ENCODE results near the gene SGTB. TPM values are rescaled to one million over a fixed set of nuclear protein-coding genes. Genes with fewer than 3 reads are reported as not detected.
A peak's percentile ranks its signal among the peaks of the same experiment; 100 is the strongest.

The SGTB gene
- total and polyA plus RNA-seq, 2 donors (not counting 1 experiment from before 2014, with no cell fraction given) = 1.8 to 5.5 TPM

DNA sequence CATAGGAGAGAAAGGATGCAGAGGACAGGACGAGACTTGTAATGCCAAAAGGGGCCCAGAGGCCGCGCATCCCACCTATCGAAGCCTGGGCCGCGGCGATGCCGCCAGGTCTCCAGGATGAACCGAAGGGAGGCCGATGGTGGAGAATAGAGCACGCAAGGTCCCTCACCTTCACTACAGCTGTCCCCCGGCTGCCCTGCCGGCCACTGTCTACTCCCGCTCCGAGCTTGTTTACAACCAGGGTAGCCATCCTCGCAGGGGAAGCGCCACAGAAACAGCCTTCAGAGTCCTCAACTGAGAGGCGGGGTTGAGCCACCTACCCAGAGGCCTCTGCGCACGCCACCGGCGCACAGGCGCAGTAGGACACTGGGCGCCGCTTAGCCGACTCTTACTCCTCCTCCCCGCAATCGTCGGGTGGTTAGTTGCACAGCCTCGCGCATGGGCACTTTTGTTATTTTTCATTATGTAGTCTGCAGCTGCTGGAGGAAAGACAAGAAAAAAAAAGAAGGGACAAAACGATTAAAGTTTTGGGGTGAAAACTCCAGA lies 97.8 kb downstream of the SGTB start, which contains the start of gene TRIM23:
Gene TRIM23, minus strand, starts transcription at position 309 of the 546 bp plus-strand sequence. Its CDS starts 59 bp downstream, at position 250.
- Histone ChIP-seq H3K27me3 (replicated peaks in 1 of 4; ENCODE audit: control extremely low read depth in 1 of 4, control insufficient read depth in 3 of 4, insufficient read depth in 4 of 4, low read length in 3 of 4) (no peaks in the 10 kb centered on the region), H3K4me1 (ENCODE audit: control insufficient read depth in 2 of 2, insufficient read depth in 2 of 2, low read length in 2 of 2) (peaks cover 16 to 21% of the 10 kb centered on the region in 2 donors), H3K9ac (ENCODE audit: low read length) (peak within 1 kb of the TSS; percentile 92), H3K79me2 (ENCODE audit: control insufficient read depth, insufficient read depth, low read length) (peaks cover 80% of the 10 kb centered on the region), H2AFZ (ENCODE audit: insufficient read depth, low read depth, low read length, poor library complexity, severe bottlenecking) (peak within 1 kb of the TSS; percentile 96), H3K36me3 (replicated peaks in 1 of 2; ENCODE audit: control extremely low read depth in 1 of 2, control insufficient read depth in 1 of 2, extremely low read depth in 1 of 2, insufficient read depth in 2 of 2, low read length in 1 of 2) (no peaks in the 10 kb centered on the region), H3K9me3 (ENCODE audit: control extremely low read depth in 1 of 3, control insufficient read depth in 2 of 3, insufficient read depth in 1 of 3, low read length in 2 of 3) (no peaks in the 10 kb centered on the region), H3K4me2 (replicated peaks; ENCODE audit: low read depth, low read length, poor library complexity, severe bottlenecking) (peak within 1 kb of the TSS; percentile 78), H3K27ac (ENCODE audit: low read length in 2 of 2) (peak within 1 kb of the TSS; percentile 73 to 84), H3K4me3 (ENCODE audit: control extremely low read depth in 1 of 5, extremely low read depth in 1 of 5, insufficient read depth in 1 of 5, low read depth in 2 of 5, low read length in 4 of 5) (peak within 1 kb of the TSS; percentile 88 to 99 (median 88)), H4K20me1 (ENCODE audit: control insufficient read depth, insufficient read depth, low read length, poor library complexity, severe bottlenecking) (peaks cover 4% of the 10 kb centered on the region)
- ChIA-PET CTCF (interaction anchor here (1.4 kb wide), 1 partner anchor 61 kb away, joined by 7 read pairs; the partner anchor contains the start of genes CENPK and PPWD1), POLR2A (interaction anchor here (0.8 to 1.1 kb wide), 3 partner anchors 61 to 520 kb away, joined by 3 to 9 read pairs (median 8); partner anchors contain the start of genes CENPK, ERBIN, PPWD1 and SREK1)
- Mint-ChIP-seq H3K4me3 (peak within 1 kb of the TSS; percentile 99), H3K4me1 (peaks cover 41% of the 10 kb centered on the region), H3K9me3 (ENCODE audit: insufficient read depth) (no peaks in the 10 kb centered on the region), H3K27me3 (no peaks in the 10 kb centered on the region), H3K27ac (peak within 1 kb of the TSS; percentile 98)
- DNase-seq (no peak), ATAC-seq (ENCODE audit: low read depth) (peak; percentile 93)
- intact Hi-C loops (cut with micrococcal nuclease) = loop anchor here (1.0 to 5.0 kb wide), 6 partner anchors 61 to 856 kb away; partner anchors contain the start of genes ADAMTS6, CENPK, CWC27 and ERBIN
- WGBS (ENCODE audit: insufficient coverage) = under 1% methylated on average over 29 of the region's 32 CpGs
- TF ChIP-seq, protein P1, sequence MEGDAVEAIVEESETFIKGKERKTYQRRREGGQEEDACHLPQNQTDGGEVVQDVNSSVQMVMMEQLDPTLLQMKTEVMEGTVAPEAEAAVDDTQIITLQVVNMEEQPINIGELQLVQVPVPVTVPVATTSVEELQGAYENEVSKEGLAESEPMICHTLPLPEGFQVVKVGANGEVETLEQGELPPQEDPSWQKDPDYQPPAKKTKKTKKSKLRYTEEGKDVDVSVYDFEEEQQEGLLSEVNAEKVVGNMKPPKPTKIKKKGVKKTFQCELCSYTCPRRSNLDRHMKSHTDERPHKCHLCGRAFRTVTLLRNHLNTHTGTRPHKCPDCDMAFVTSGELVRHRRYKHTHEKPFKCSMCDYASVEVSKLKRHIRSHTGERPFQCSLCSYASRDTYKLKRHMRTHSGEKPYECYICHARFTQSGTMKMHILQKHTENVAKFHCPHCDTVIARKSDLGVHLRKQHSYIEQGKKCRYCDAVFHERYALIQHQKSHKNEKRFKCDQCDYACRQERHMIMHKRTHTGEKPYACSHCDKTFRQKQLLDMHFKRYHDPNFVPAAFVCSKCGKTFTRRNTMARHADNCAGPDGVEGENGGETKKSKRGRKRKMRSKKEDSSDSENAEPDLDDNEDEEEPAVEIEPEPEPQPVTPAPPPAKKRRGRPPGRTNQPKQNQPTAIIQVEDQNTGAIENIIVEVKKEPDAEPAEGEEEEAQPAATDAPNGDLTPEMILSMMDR (IDR thresholded peaks at IDR 0.05) = peak; percentile 32
- TF ChIP-seq EZH2 (IDR thresholded peaks at IDR 0.05; ENCODE audit: borderline replicate concordance, insufficient read depth, low read depth, low read length, poor library complexity, severe bottlenecking) = no peak

DNA sequence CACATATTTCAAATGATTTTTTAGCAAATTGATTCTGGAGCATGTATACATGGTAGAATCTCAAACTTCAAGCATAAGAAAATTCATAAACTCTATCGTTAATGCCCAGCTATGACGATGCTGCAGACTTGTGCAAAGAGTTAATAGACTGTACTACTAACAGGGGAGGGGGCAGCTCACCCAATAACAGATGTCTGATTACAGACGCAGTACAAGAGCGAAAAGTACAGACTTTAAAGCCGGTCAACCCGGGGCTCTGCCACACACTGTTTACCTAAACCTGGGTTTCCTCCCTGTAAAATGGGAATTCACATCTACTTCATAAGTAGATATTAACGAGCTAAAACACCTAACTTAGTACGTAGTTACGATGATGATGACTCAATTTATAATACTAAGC lies 98.4 kb downstream of the SGTB start:
- CTCF ChIA-PET = interaction anchor here (1.4 kb wide), 1 partner anchor 61 kb away, joined by 7 read pairs; the partner anchor contains the start of genes CENPK and PPWD1
- WGBS (ENCODE audit: insufficient coverage) = 17% methylated on average over 4 of the region's 9 CpGs
- intact Hi-C loops (cut with micrococcal nuclease) = loop anchor here (5.0 kb wide), 1 partner anchor 141 kb away; the partner anchor contains the start of gene ADAMTS6

More for the DNA sequence above, 98.4 kb downstream of the SGTB start:
- Mint-ChIP-seq H3K4me3 (peak overlapping the region; percentile 99), H3K9me3 (ENCODE audit: insufficient read depth) (no peaks in the 10 kb centered on the region), H3K4me1 (peaks cover 41% of the 10 kb centered on the region), H3K27ac (peak overlapping the region; percentile 98), H3K27me3 (no peaks in the 10 kb centered on the region)
- H3K4me3 ChIP-seq (ENCODE audit: control extremely low read depth in 1 of 5, extremely low read depth in 1 of 5, insufficient read depth in 1 of 5, low read depth in 2 of 5, low read length in 4 of 5) = peak overlapping the region; percentile 88 to 99 (median 88)
- H3K27ac ChIP-seq (ENCODE audit: low read length in 2 of 2) = peak overlapping the region; percentile 73 to 84
- no peak for DNase-seq
- no peaks in the 10 kb centered on the region for H3K36me3 ChIP-seq (replicated peaks in 1 of 2; ENCODE audit: control extremely low read depth in 1 of 2, control insufficient read depth in 1 of 2, extremely low read depth in 1 of 2, insufficient read depth in 2 of 2, low read length in 1 of 2)
- no peak for ATAC-seq (ENCODE audit: low read depth)
- H4K20me1 ChIP-seq (ENCODE audit: control insufficient read depth, insufficient read depth, low read length, poor library complexity, severe bottlenecking) = peaks cover 6% of the 10 kb centered on the region
- H3K4me2 ChIP-seq (replicated peaks; ENCODE audit: low read depth, low read length, poor library complexity, severe bottlenecking) = peak overlapping the region; percentile 78
- H2AFZ ChIP-seq (ENCODE audit: insufficient read depth, low read depth, low read length, poor library complexity, severe bottlenecking) = peak overlapping the region; percentile 96
- H3K27me3 ChIP-seq (replicated peaks in 1 of 4; ENCODE audit: control extremely low read depth in 1 of 4, control insufficient read depth in 3 of 4, insufficient read depth in 4 of 4, low read length in 3 of 4) = no peaks in the 10 kb centered on the region
- POLR2A ChIA-PET = interaction anchor here (1.0 to 1.1 kb wide), 2 partner anchors 61 to 302 kb away, joined by 3 to 9 read pairs; partner anchors contain the start of genes CENPK, ERBIN and PPWD1
- H3K9ac ChIP-seq (ENCODE audit: low read length) = peak overlapping the region; percentile 92
- TF ChIP-seq, protein P1 (IDR thresholded peaks at IDR 0.05) = no peak
- TF ChIP-seq EZH2 (IDR thresholded peaks at IDR 0.05; ENCODE audit: borderline replicate concordance, insufficient read depth, low read depth, low read length, poor library complexity, severe bottlenecking) = no peak
- H3K79me2 ChIP-seq (ENCODE audit: control insufficient read depth, insufficient read depth, low read length) = peaks cover 81% of the 10 kb centered on the region
- no peaks in the 10 kb centered on the region for H3K9me3 ChIP-seq (ENCODE audit: control extremely low read depth in 1 of 3, control insufficient read depth in 2 of 3, insufficient read depth in 1 of 3, low read length in 2 of 3)
- H3K4me1 ChIP-seq (ENCODE audit: control insufficient read depth in 2 of 2, insufficient read depth in 2 of 2, low read length in 2 of 2) = peaks cover 16 to 21% of the 10 kb centered on the region in 2 donors
